Inflammatory macrophage (primary cell): ENCODE results near the gene PPP1R26.
"Not testable (repeated sequence)": the region's sequence is repeated elsewhere in the genome, so short reads cannot be mapped to it uniquely, and the experiment has no call there.

Experiments used
- DNase-seq, 2 donors: peaks; one replicate each; pipeline ENCODE4 v3.0.0-alpha.2; 2020 to 2022

Gene PPP1R26

DNA sequence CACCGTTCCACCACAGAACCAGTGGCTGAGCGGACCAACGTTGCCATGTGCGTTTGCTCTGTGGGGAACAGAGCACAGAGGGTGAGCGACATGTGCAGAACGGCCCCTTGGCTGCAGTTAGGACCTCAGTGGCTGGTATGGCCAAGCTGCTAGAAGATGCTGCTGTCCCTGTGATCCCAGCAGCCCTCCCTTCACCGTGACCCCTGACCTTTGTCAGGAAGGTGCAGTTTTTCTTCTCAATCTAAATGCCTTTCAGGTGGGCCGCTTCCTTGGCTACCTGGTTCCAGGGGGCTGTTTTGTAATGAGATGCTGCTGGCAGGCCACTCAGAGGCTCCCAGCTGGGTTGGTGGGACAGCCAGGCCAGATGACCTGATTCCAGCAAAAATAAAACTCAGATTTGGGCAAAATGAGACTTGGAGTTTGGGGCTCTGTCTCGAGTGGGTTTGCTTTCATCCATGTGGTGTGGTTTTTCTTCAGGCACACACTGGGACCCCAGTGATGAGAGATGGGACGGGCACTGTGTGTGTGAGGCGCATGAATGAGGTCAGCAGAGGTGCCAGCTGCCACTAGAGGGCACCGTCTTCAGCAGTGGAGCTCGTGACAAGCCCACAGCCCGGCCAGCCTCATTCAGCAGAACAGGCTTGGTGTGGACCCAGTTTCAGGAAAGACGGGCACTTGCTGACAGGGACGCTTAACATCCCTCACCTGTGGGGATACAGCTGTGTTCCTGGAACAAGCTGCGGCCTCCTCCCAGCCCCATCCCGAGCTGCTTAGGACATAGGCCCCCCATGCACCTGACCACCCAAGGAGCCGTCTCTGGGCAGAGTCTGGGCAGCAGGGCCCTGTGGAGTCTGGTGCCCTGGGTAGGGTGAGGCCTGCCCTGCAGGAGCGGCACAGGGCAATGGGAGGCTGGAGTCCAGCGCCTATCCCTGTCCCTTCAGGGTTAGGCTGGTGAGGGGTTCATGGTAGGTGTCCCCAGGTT is 25.0 kb downstream of the PPP1R26 start:
- DNase-seq, result peak; percentile 19 to 61

DNA sequence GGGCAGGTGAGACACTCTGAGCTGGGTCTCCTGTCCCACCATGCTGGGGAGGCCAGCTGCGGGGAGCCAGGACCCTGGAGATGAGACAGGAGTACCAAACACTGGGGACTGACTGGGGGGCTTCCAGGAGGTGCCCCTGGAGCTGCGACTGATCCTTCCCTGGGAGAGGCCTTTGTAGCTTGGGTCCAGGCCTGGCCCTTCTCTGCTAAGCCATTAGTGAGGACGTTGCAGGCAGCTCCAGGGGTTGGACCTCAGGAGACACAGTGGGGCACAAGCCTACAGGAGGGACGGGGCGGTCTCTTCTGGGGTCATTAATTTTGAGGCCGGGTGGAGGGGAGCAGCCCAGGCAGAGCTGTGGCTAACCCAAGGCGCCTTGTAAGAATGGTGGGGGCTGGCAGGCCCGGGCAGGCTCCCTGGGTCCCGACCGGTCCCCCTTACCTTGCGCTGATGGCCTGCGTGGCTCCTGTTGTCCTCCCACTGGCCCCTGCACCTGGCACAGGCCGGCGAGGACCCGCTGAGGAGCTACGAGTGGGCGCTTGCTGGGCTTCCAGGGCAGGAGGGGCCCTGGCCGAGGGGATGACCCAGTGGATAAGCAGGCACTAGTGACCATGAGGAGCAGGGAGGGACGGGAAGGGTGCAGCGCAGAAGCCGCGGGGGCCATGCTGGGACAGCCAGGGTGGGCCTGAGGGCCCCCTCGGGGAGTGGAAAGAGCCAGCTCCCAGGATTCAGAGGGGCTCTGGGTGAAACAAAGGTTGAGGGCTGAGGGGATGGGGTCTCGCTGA is 26.0 kb downstream of the PPP1R26 start:
- DNase-seq, result no peak

DNA sequence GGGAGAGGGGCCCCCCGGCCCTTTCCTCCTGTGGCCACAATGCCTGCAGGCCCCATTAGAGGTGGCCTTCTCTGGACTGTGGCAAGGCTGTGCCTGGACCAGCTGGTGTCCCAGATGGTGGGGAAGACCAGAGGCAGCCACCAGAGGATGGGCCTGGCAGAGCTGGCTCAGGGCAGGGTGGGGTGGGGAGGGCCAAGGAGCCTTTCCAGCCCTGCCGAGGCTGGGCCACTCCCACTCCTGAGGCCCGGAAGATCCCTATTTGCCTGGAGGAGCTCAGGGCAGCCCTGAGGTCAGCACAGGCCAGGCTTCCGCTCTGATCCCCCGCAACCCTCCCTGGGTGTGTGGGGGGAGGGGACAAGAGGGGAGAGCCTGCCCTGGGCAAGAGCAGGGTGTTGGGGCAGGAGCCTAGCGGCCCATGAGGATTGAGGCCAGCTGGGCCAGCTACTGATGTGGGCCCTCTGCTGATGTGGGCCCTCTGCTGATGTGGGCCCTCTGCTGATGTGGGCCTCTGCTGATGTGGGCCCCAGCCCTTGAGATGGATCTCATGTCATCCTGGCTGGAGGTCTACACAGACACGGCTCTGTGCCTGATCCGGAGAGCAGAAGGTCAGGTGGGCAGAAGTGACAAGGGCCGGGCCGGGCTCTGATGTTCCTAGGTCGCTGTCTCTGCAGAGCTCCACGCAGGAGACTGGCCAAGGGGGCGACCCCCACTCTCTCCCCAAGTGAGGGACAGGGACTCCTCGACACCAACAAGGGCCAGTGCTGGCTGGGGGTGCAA is 26.9 kb downstream of the PPP1R26 start:
- no peak for DNase-seq

DNA sequence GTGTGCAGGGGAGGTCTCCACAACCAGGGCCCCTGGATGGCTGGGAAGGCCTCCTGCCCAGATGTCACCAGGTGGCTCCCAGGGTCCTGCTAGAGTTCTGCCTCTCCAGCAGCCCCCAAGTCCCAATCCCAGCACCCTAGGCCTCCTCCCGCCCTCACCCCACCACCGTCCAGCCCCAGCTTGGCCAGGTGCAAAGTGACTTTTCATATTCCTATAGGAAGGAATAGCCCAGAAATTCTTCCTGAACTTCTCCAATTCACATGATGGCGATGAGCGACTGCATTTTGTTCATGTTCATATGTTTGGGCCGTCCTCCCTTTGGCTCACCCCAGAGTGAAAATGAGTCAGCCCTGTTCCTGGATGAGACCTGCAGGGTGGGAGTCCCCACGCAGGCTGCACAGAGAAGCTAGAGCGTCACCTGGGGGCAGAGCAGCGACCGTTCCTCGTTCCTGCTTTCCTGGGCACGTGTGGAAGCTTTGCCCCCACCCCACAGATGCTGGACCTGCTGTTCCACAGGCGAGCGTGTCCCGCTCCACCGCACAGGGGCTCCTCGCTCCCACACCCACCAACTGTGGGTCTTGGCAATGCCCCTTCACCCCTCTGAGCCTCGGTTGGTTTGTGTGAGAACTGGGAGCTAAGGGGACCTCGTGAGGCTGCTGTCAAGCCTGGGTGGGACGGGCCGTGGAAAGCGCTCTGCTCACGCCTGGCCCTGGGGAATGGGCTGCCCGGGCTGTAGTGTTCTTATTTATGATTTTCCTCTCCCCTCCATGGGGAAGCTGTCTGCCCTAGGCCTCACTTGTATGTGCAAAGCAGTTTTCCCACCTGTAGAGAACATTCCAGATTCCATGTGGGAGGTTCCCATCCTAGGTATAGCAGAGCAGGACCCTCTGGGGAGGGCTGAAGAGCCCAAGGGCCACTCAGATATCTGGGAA is 27.8 kb downstream of the PPP1R26 start:
- DNase-seq, result no peak

- DNase-seq, result no peak
Observed at GRCh38 chr9:135508211-135508820, 28.7 kb downstream of the PPP1R26 start.

DNA sequence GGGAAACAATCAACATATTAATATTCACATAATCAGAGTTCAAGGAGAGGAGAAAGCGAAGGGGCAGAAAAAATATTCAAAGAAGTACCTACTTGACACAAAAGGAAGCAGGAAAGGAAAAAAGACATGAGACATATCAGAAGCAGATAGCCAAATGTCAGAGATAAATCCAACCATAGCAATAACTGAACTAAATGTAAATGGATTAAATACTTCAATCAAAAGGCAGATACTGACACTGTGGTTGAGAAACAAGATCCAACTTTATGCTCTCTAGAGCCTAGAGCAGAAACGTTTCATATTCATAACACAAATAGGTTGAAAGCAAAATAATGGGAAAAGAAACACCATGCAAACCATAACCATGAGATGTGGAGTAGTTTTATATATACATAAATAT is 29.9 kb downstream of the PPP1R26 start:
- DNase-seq, result no peak

DNA sequence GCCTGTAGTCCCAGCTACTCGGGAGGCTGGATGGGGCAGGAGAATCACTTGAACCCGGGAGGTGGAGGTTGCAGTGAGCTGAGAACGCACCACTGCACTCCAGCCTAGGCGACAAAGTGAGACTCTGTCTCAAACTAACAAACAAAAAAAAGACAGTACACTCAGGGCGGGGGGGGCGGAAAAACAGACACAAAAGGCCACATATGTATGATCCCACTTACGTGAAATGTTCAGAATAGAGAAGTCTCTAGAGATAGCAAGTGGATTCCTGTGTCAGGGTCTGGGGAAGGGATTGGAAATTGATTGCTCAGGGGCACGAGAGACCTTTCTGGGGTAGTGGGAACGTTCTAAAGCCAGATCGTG is 32.6 kb downstream of the PPP1R26 start:
- DNase-seq, result no peak

DNA sequence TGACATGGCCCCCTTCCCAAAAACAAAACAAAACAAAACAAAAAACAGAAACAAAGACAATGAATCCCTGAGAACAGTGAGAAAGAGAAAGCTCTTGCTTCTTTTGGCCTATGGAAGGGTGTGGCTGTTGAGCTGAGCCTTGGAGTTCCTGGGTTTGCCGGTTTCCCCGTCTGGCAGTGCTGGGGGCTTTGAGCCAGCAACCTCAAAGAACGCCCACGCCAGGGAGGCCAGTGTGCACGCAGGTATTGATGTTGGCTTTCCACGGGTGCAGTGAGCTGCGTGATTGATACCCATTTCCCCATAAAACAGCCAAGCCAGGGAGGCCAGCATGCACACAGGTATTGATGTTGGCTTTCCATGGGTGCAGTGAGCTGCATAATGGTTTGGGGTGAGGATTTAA is 33.3 kb downstream of the PPP1R26 start:
- DNase-seq, result no peak

DNA sequence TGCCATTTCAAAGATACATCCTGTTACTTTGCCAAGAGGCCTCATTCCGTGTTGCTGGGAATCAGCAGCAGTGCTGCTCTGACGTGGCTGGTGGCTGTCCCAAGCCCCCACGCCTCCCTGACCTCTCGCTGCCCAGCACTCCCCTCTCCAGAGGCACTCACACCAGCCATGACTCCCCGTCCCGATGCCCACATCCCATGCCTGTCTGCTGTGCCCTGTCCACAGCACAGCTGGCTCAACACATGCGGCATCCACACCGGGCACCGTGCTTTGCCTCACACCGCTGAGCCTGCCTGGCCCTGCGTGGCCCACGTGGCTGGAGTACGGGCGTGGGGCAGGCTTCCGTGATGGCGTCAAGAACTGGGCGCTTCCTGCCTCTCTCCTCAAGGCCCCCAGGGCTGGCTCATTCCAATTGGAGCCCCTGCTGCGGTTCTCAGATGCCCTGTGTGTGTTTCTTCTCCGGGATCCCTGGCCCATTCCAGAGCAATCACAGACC is 33.8 kb downstream of the PPP1R26 start:
- DNase-seq, result no peak

DNA sequence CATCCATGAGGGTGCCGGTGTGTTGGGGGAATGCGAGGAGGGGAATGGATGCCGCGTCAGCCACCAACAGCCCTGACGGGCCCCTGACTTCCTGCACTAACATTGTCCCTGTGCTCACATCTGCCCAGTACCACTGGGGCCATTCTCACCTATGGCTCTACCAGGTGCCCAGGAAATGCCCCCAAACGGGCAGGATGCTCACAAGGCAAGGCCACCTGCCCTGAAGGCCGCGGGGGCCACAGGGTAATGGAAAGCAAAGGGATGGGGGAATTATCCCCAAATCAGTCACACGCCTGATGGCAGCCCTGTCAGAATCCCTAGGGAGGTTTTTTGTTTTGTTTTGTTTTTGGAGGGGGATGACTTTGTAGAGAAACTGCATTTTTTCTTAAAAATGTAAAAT is 34.3 kb downstream of the PPP1R26 start:
- not testable (repeated sequence) for DNase-seq

DNA sequence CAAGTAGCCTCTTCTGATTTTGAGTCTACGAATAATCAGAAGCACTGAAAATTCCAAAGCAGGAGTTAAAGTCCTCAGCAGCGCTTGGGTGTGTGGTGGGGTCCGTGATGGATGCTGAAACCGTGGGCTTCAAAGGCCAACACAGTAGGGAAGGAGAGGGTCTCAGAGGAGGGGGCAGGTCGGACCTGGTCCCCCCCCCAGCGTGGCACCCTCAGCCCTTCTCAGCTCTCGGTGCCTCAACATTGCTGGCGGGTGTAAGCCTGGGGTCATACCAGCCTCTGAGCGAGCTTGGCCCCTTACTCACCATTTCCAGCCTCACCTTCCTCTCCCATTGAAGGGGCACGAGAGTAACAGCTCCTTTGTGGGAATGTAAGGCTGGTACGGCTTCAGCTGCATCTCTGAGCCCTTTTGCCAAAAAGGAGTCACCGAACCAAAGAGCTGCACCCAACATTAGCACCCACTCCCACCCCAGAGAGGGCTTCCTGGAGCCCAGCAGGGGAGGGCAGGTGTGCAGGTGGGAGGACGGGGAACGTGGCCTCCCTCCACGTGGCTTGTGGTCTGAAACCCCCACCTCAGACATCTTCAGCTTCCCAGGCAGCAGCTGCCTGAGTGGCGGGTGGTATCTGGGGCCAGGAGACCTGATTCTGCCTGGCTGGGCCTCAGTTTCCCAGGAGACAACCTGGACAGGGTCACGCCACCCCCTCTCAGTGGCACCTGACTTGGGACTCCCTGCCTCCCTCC is 34.9 kb downstream of the PPP1R26 start:
- no peak for DNase-seq

DNA sequence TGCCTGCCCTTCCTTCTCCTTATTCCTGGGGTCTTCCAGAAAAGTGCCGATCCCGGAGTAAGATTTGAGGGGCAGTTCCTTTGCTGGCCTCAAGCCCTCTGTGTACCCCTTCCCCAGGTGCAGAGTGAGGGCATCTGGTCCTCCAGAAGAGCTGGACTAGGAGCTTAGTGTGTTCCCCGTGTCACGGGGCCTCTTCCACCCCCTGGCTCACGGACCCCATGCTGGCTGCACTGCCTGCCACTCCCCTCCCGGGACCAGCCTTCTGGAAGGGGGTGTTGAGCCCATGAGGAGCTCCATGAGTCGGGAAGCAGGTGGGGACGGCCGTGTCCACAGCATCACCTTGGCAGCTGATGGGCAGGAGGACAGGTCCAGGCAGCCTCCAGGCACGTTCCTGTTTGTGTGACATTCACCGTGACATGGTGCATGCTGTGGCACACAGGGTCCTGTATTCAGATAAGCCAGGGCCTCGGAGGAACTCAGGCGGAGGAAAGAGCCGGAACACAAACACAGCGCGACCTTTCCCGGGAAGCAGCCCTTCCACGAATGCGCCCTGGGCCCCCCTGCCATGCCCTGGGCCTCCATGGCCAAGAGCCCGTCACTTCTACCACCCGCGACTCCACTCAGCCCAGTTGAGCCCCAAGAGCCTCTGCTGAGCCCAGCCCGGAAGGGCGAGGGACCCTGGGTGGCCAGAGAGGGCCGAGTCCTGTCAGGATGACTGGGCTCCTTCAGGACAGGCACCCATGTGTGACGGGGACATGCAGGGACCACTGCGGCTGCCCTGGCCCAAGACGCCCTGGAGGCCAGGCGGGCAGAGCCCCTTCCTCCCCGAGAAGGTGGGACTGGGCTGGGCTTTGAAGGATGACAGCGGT is 35.7 kb downstream of the PPP1R26 start:
- no peak for DNase-seq

GRCh38 chr9:135516132-135516860 is 36.7 kb downstream of the PPP1R26 start:
- no peak for DNase-seq

- no peak for DNase-seq
Observed at GRCh38 chr9:135517407-135517822, 37.8 kb downstream of the PPP1R26 start.

DNA sequence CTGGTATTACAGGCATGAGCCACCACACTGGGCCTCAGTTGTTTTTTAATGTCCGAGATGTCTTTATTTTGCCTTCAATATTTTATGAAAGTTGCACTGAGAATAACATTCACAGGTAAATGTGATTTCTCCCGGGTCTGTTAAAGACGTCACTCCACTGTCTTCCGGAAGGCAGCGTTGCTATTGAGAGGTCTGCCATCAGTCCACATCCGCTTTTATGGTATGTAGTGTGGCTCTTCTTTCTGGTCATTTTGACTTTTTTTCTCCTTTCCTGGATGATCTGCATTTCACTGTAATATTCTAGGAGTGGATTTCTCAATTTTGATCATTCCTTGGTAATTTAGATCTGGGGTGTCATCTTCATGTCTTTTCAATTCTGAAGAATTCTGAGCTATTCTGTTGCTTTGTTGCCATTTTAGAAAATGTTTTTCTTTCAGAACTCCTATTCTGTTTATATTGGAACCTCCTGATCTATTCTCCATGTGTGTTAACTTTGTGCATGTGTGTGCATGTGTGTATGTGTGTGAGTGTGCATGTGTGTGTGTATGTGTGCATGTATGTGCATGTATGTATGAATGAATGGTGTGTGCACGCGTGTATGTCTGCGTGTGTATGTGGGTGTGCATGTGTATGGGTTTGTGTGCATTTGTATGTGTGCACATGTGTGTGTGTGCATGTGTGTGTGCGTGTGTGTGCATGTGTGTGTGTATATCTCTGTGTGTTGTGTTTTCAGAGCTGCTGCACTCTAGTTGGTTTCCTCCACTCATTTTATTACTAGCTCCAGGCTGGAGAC is 39.8 kb downstream of the PPP1R26 start:
- DNase-seq, result no peak

GRCh38 chr9:135520916-135521607 is 41.5 kb downstream of the PPP1R26 start, which contains the start of gene LCN1:
LCN1 (plus strand) TSS chr9:135521440; CDS start chr9:135521498, 58 bp downstream.
- no peak for DNase-seq

DNA sequence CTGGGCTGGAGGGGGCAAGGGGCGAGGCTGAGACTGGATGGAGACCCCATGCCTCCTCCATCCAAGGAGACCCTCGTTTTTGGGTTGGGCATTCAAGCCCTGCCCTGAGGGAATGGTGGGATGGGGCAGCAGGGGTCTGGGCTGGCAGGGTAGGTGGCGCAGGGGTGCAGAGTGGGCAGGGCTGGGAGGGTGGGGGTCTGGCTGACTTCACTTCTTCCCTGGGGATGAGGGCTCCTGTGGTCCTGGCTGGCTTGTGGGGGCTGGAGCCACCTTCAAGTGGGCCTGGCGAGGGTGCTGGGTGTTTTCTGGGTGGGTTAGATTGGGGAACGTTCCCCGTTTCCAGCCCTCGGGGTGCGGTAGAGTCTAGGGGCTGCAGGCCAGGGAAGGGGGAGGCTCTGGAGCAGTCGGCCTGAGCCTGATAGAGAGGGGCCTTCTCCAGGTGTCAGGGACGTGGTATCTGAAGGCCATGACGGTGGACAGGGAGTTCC is 42.1 kb downstream of the PPP1R26 start:
- DNase-seq, result no peak
